Osteocyte (in vitro differentiated cells): ENCODE data around the gene IGFL3. TPM values are rescaled to one million over a fixed set of nuclear protein-coding genes. Genes with fewer than 3 reads are reported as not detected.

ENCODE experiments used
- DNase-seq: peaks from one replicate; pipeline ENCODE4 v3.0.0; 2021; ENCODE audit warnings: mixed read lengths; ENCODE audit not compliant: unreplicated experiment; ENCODE audit errors: extremely low spot score
- H3K27ac Mint-ChIP-seq: one replicate; pipeline ENCODE4 v1.8.0; 2021; ENCODE audit warnings: mild to moderate bottlenecking, mixed read lengths; ENCODE audit not compliant: unreplicated experiment
- H3K27me3 Mint-ChIP-seq: one replicate; pipeline ENCODE4 v1.8.0; 2021; ENCODE audit warnings: mixed read lengths; ENCODE audit not compliant: unreplicated experiment
- H3K36me3 Mint-ChIP-seq: one replicate; pipeline ENCODE4 v1.8.0; 2021; ENCODE audit warnings: mixed read lengths; ENCODE audit not compliant: unreplicated experiment
- H3K4me1 Mint-ChIP-seq: one replicate; pipeline ENCODE4 v1.8.0; 2021; ENCODE audit warnings: mixed read lengths; ENCODE audit not compliant: unreplicated experiment
- H3K4me3 Mint-ChIP-seq: one replicate; pipeline ENCODE4 v1.8.0; 2021; ENCODE audit warnings: mild to moderate bottlenecking, moderate library complexity, mixed read lengths; ENCODE audit not compliant: unreplicated experiment
- H3K9me3 Mint-ChIP-seq: one replicate; pipeline ENCODE4 v1.8.0; 2021; ENCODE audit warnings: mixed read lengths; ENCODE audit not compliant: unreplicated experiment
- CTCF ChIP-seq: fragments of 200-600 bp; sonication (generic); IDR thresholded peaks from 2 replicates; pipeline ENCODE4 v1.5.0; 2021; ENCODE audit warnings: antibody characterized with exemption, mild to moderate bottlenecking, moderate library complexity
- total RNA-seq: library from RNA; stranded (reverse); gene quantifications from 2 replicates; pipeline ENCODE4 v1.2.1, GENCODE V29; 2021

IGFL3 gene
- total RNA-seq, 1 donor from 2014 or later: not detected

GRCh38 chr19:46159418-46160232, 35.1 kb upstream of the IGFL3 start:
- Mint-ChIP-seq H3K4me1 (peaks cover 12% of the 10 kb centered on the region), H3K4me3 (no peak overlapping the region), H3K36me3 (no peaks in the 10 kb centered on the region), H3K27me3 (peaks cover 64% of the 10 kb centered on the region), H3K27ac (no peak overlapping the region), H3K9me3 (peaks cover 25% of the 10 kb centered on the region)
- TF ChIP-seq CTCF: no peak
- no peak for DNase-seq

- peaks cover 12% of the 10 kb centered on the region for H3K4me1 Mint-ChIP-seq
- no peak for TF ChIP-seq CTCF
- H3K27ac Mint-ChIP-seq: no peak overlapping the region
- no peaks in the 10 kb centered on the region for H3K9me3 Mint-ChIP-seq
- H3K27me3 Mint-ChIP-seq: peaks cover 78% of the 10 kb centered on the region
- no peak for DNase-seq
- H3K36me3 Mint-ChIP-seq: no peaks in the 10 kb centered on the region
- no peak overlapping the region for H3K4me3 Mint-ChIP-seq
Observed at GRCh38 chr19:46155237-46155636, 30.7 kb upstream of the IGFL3 start.

GRCh38 chr19:46150606-46151005, 26.1 kb upstream of the IGFL3 start:
- peaks cover 10% of the 10 kb centered on the region for H3K4me1 Mint-ChIP-seq
- peaks cover 85% of the 10 kb centered on the region for H3K27me3 Mint-ChIP-seq
- no peaks in the 10 kb centered on the region for H3K36me3 Mint-ChIP-seq

GRCh38 chr19:46147791-46148288, 23.4 kb upstream of the IGFL3 start, which contains the start of gene IGFL2:
Gene IGFL2 (plus strand): TSS chr19:46148238. CDS start chr19:46148279, 41 bp downstream.
- Mint-ChIP-seq H3K27me3 (peaks cover 85% of the 10 kb centered on the region), H3K4me3 (no peak within 1 kb of the TSS), H3K27ac (no peak within 1 kb of the TSS), H3K36me3 (no peaks in the 10 kb centered on the region), H3K4me1 (no peaks in the 10 kb centered on the region), H3K9me3 (no peaks in the 10 kb centered on the region)
- no peak for DNase-seq
- TF ChIP-seq CTCF: no peak

More at GRCh38 chr19:46150606-46151005, 26.1 kb upstream of the IGFL3 start:
- TF ChIP-seq CTCF: no peak
- H3K9me3 Mint-ChIP-seq: no peaks in the 10 kb centered on the region
- H3K27ac Mint-ChIP-seq: no peak overlapping the region
- DNase-seq: no peak
- no peak overlapping the region for H3K4me3 Mint-ChIP-seq

GRCh38 chr19:46147166-46147740, 22.8 kb upstream of the IGFL3 start:
- no peak for TF ChIP-seq CTCF
- H3K4me3 Mint-ChIP-seq: no peak overlapping the region
- DNase-seq: no peak
- no peaks in the 10 kb centered on the region for H3K4me1 Mint-ChIP-seq
- no peaks in the 10 kb centered on the region for H3K36me3 Mint-ChIP-seq
- H3K9me3 Mint-ChIP-seq: no peaks in the 10 kb centered on the region
- H3K27ac Mint-ChIP-seq: no peak overlapping the region
- H3K27me3 Mint-ChIP-seq: peaks cover 80% of the 10 kb centered on the region
